SK-N-SH treated with all-trans-retinoic acid at 6 μM for 48 hours (cell line): Measurements from ENCODE around the gene CRY1.

Experiments used
- ARNTL ChIP-seq: fragments of 450-650 bp; formaldehyde crosslinking; IDR thresholded peaks from 2 replicates; pipeline ENCODE4 v1.5.0; 2020; ENCODE audit warnings: low read depth, mild to moderate bottlenecking, moderate library complexity, borderline replicate concordance
- GLIS3 ChIP-seq: fragments of 250-450 bp; sonication (Bioruptor Pico); IDR thresholded peaks from 2 replicates; pipeline ENCODE4 v1.5.0; 2020; ENCODE audit warnings: mild to moderate bottlenecking, moderate library complexity
- ISL1 ChIP-seq: fragments of 250-450 bp; sonication (Bioruptor Pico); IDR thresholded peaks from 2 replicates; pipeline ENCODE4 v2.1.2; 2022; ENCODE audit warnings: mild to moderate bottlenecking, moderate library complexity
- POU6F1 ChIP-seq: fragments of 250-450 bp; sonication (Bioruptor Pico); IDR thresholded peaks from 2 replicates; pipeline ENCODE4 v1.8.0; 2021; ENCODE audit warnings: low read depth, mild to moderate bottlenecking, moderate library complexity, borderline replicate concordance
- PPARA ChIP-seq: fragments of 250-450 bp; sonication (Bioruptor Pico); IDR thresholded peaks from 2 replicates; pipeline ENCODE4 v1.5.0; 2020; ENCODE audit warnings: mild to moderate bottlenecking, borderline replicate concordance
- ZFP3 ChIP-seq: fragments of 250-450 bp; sonication (Bioruptor Pico); IDR thresholded peaks from 2 replicates; pipeline ENCODE4 v1.5.0; 2020; ENCODE audit warnings: mild to moderate bottlenecking, moderate library complexity
- ZNF565 ChIP-seq: fragments of 450-650 bp; formaldehyde crosslinking; conservative IDR thresholded peaks from 2 replicates; pipeline ENCODE4 v1.5.0; 2020; ENCODE audit warnings: low read depth, mild to moderate bottlenecking, moderate library complexity
- ZNF70 ChIP-seq: fragments of 450-650 bp; formaldehyde crosslinking; IDR thresholded peaks from 2 replicates; pipeline ENCODE4 v1.5.0; 2020; ENCODE audit warnings: mild to moderate bottlenecking, moderate library complexity
- TF ChIP-seq, protein P1 (sequence below): fragments of 250-450 bp; sonication (Bioruptor Pico); IDR thresholded peaks from 2 replicates; pipeline ENCODE4 v1.5.1; 2020; ENCODE audit warnings: low read depth, mild to moderate bottlenecking, moderate library complexity

- TF ChIP-seq ZNF70 = no peak
- TF ChIP-seq, protein P1, sequence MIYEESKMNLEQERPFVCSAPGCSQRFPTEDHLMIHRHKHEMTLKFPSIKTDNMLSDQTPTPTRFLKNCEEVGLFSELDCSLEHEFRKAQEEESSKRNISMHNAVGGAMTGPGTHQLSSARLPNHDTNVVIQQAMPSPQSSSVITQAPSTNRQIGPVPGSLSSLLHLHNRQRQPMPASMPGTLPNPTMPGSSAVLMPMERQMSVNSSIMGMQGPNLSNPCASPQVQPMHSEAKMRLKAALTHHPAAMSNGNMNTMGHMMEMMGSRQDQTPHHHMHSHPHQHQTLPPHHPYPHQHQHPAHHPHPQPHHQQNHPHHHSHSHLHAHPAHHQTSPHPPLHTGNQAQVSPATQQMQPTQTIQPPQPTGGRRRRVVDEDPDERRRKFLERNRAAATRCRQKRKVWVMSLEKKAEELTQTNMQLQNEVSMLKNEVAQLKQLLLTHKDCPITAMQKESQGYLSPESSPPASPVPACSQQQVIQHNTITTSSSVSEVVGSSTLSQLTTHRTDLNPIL (CRISPR knock-in tag) = no peak
- no peak for TF ChIP-seq ZFP3 (CRISPR knock-in tag)
- no peak for TF ChIP-seq GLIS3 (CRISPR knock-in tag)
- TF ChIP-seq PPARA = no peak
- TF ChIP-seq ZNF565 = no peak
- no peak for TF ChIP-seq ISL1
- TF ChIP-seq ARNTL (CRISPR knock-in tag) = no peak
- TF ChIP-seq POU6F1 (CRISPR knock-in tag) = no peak
These were observed 10.2 kb upstream of the CRY1 start for GRCh38 chr12:107103516-107103915.
